COLO829 (cell line): ENCODE data around the gene ZNF490.

Experiments
- DNase-seq: peaks from one replicate; pipeline ENCODE4 v3.0.0; 2012; ENCODE audit warnings: low spot score

Gene ZNF490

GRCh38 chr19:12543855-12544254 lies 66.8 kb downstream of the ZNF490 start:
- DNase-seq, result no peak
